NB4 (cell line): ENCODE results near the gene CRIP3.

Experiments used
- POLR2A ChIP-seq: IDR thresholded peaks from 2 replicates; pipeline ENCODE4 v1.6.1; 2011; ENCODE audit warnings: mild to moderate bottlenecking; ENCODE audit not compliant: insufficient read length; ENCODE audit errors: extremely low read depth
- TF ChIP-seq, protein P1 (sequence below): IDR thresholded peaks from one replicate; pipeline ENCODE4 v1.5.1; 2012; ENCODE audit warnings: low read depth, low read length

DNA sequence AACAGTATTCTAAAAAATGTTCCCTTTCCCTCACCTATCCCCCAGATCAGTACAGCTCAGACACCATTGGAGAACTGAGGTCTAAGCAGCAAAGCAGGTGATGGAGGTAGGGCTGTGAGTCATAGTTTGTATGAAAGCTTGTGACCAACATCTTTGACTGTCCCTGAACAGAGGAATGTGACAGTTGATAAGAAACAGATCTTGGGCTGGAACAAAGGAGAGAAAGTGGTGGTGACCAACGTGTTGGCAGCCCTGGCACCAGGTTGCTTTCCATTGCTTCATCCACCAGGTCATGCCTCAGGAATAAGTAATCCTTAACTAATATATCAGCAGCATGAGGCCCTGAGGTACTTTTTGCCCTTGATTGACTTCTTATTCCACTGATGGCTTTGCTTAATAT, 19.9 kb upstream of the CRIP3 start:
- TF ChIP-seq, protein P1, sequence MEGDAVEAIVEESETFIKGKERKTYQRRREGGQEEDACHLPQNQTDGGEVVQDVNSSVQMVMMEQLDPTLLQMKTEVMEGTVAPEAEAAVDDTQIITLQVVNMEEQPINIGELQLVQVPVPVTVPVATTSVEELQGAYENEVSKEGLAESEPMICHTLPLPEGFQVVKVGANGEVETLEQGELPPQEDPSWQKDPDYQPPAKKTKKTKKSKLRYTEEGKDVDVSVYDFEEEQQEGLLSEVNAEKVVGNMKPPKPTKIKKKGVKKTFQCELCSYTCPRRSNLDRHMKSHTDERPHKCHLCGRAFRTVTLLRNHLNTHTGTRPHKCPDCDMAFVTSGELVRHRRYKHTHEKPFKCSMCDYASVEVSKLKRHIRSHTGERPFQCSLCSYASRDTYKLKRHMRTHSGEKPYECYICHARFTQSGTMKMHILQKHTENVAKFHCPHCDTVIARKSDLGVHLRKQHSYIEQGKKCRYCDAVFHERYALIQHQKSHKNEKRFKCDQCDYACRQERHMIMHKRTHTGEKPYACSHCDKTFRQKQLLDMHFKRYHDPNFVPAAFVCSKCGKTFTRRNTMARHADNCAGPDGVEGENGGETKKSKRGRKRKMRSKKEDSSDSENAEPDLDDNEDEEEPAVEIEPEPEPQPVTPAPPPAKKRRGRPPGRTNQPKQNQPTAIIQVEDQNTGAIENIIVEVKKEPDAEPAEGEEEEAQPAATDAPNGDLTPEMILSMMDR: no peak
- no peak for TF ChIP-seq POLR2A
